BJ (cell line): Measurements from ENCODE around the gene ZDHHC23. TPM values are rescaled to one million over a fixed set of nuclear protein-coding genes. Genes with fewer than 3 reads are reported as not detected.

Source experiments
- CTCF ChIA-PET: fragments of 350-600 bp; formaldehyde crosslinking; extraction: SDS; loops from one replicate; lab custom pipeline; 2021; ENCODE audit warnings: antibody characterized with exemption, inconsistent platforms; lab: Yijun Ruan, JAX
- POLR2A ChIA-PET: fragments of 300-600 bp; sonication (Branson Sonifier 250); formaldehyde crosslinking; extraction: SDS; loops from one replicate; lab custom pipeline; 2021; ENCODE audit warnings: antibody characterized with exemption; lab: Charles Lee
- DNase-seq: peaks from one replicate; pipeline ENCODE4 v3.0.0-alpha.2; 2011; ENCODE audit warnings: low read depth
- H3K27me3 ChIP-seq: 2 replicates; pipeline ENCODE4 v1.6.0; 2011; ENCODE audit warnings: low read length; ENCODE audit not compliant: control insufficient read depth, insufficient read depth
- H3K36me3 ChIP-seq: 2 replicates; pipeline ENCODE4 v1.5.1; 2011; ENCODE audit warnings: low read length; ENCODE audit not compliant: control insufficient read depth, insufficient read depth
- H3K4me3 ChIP-seq: 2 replicates; pipeline ENCODE4 v1.5.1; 2011; ENCODE audit warnings: low read depth, mild to moderate bottlenecking, control low read depth, low read length
- CTCF ChIP-seq: IDR thresholded peaks from 2 replicates; pipeline ENCODE4 v1.5.1; 2011; ENCODE audit warnings: low read depth, mild to moderate bottlenecking, control low read depth, inconsistent platforms, low read length, moderate library complexity; ENCODE audit not compliant: insufficient read depth
- polyA plus RNA-seq: library from polyadenylated mRNA; depleted of rRNA; stranded (reverse); fragments of >200 nt; gene quantifications from 2 replicates; pipeline ENCODE4 v1.2.3, GENCODE V29; 2011

The ZDHHC23 gene
- polyA plus RNA-seq, 1 experiment, result 2.1 TPM

DNA sequence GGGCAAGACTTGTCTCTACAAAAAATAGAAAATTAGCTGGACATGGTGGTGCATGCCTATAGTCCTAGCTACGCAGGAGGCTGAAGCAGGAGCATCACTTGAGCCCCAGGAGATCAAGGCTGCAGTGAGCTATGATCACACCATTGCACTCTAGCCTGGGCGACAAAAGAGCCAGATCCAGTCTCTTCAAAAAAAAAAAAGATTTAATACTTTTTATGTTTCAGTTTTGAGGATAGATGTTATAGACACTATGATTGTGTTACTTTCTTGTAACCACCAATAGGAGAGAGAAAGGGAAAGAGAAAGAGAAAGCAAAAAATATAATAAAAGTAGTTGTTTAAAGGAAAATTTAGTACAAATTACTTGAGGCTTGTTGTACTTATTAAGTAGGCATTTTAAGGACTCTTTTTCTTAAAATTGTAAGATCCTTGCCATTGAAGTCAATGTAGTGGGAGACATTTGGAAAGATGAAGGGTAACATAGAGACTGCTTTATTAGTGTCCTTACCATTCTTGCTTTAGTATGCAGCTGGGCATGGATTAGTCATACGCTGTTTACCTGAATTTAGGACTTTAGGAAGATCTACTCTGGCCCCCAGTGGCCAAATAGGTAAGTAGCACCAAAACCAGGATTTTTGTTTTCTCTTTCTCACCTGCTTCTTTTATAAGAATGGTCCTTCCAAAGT, 35.1 kb upstream of the ZDHHC23 start:
- ChIA-PET CTCF (interaction anchor here (0.6 to 3.5 kb wide), 8 partner anchors 10 to 177 kb away, joined by 3 to 39 read pairs (median 6); partner anchors contain the start of gene GRAMD1C), POLR2A (no interaction called here)
- Histone ChIP-seq H3K4me3 (no peak overlapping the region), H3K27me3 (no peaks in the 10 kb centered on the region), H3K36me3 (no peaks in the 10 kb centered on the region)
- DNase-seq, result no peak
- TF ChIP-seq CTCF, result peak; percentile 69

GRCh38 chr3:113914646-113915045, 33.2 kb upstream of the ZDHHC23 start:
- Histone ChIP-seq H3K36me3 (no peaks in the 10 kb centered on the region), H3K4me3 (no peak overlapping the region), H3K27me3 (no peaks in the 10 kb centered on the region)
- ChIA-PET CTCF (interaction anchor here (1.0 to 3.5 kb wide), 7 partner anchors 15 to 179 kb away, joined by 3 to 39 read pairs (median 7); partner anchors contain the start of gene GRAMD1C), POLR2A (interaction anchor here (0.6 to 0.7 kb wide), 2 partner anchors 280 to 1673 kb away, joined by 3 read pairs; no protein-coding TSS in a partner anchor)
- no peak for TF ChIP-seq CTCF
- DNase-seq, result peak; percentile 62

- CTCF ChIA-PET, result interaction anchor here (0.6 to 2.5 kb wide), 2 partner anchors 12 to 109 kb away, joined by 3 to 7 read pairs; no protein-coding TSS in a partner anchor
- Histone ChIP-seq H3K36me3 (no peaks in the 10 kb centered on the region), H3K27me3 (no peaks in the 10 kb centered on the region), H3K4me3 (no peak overlapping the region)
- no peak for TF ChIP-seq CTCF
- no peak for DNase-seq
- POLR2A ChIA-PET, result no interaction called here
Measured at GRCh38 chr3:113927556-113927955, 20.3 kb upstream of the ZDHHC23 start.

GRCh38 chr3:113946831-113947230, 982 bp upstream of the ZDHHC23 start:
- no peaks in the 10 kb centered on the region for H3K36me3 ChIP-seq
- no peak for TF ChIP-seq CTCF
- CTCF ChIA-PET, result no interaction called here
- POLR2A ChIA-PET, result interaction anchor here (0.6 kb wide), 1 partner anchor 55 kb away, joined by 10 read pairs; no protein-coding TSS in a partner anchor
- no peak for DNase-seq
- no peaks in the 10 kb centered on the region for H3K27me3 ChIP-seq
- H3K4me3 ChIP-seq, result peak overlapping the region; percentile 56

- H3K4me3 ChIP-seq, result peak overlapping the region; percentile 56
Measured at GRCh38 chr3:113948015-113948917, 453 bp downstream of the ZDHHC23 start.

More at GRCh38 chr3:113948015-113948917, 453 bp downstream of the ZDHHC23 start:
- no peak for TF ChIP-seq CTCF
- Histone ChIP-seq H3K27me3 (no peaks in the 10 kb centered on the region), H3K36me3 (no peaks in the 10 kb centered on the region)
- DNase-seq, result no peak
- CTCF ChIA-PET, result no interaction called here
- POLR2A ChIA-PET, result no interaction called here
